Pancreas (tissue), 10 donors: ENCODE results near the gene C17orf114.

ENCODE experiments used
- ATAC-seq, 4 donors: fragments of 200-7000 bp; cut with Tn5 transposase; one replicate each; pipeline versions ENCODE4 v1.8.0 to v1.9.1; 2020; ENCODE audit warnings: mild to moderate bottlenecking in 4 of 4, moderate library complexity in 4 of 4
- DNase-seq, 6 donors: peaks; one replicate each; pipeline ENCODE4 v3.0.0-alpha.2; 2020
- FAIRE-seq: peaks from 2 replicates; lab custom pipeline; 2012; peaks lifted over from hg19 to GRCh38; lab: Jason Lieb, UNC
- H3K27ac ChIP-seq, 4 donors: fragments of 200-600 bp; sonication (generic); 1 replicate in 3 of 4; 2 replicates in 1 of 4; pipeline versions ENCODE4 v1.5.0 to v1.8.0; 2020
- H3K27me3 ChIP-seq, 4 donors: fragments of 200-600 bp; one replicate each; pipeline ENCODE4 v1.8.0; 2021
- H3K36me3 ChIP-seq, 3 donors: fragments of 200-600 bp; sonication (generic) in 1 of 3; one replicate each; pipeline versions ENCODE4 v1.5.0 to v1.8.0; 2020 to 2021
- H3K4me1 ChIP-seq, 3 donors: fragments of 200-600 bp; one replicate each; pipeline ENCODE4 v1.8.0; 2021
- H3K4me3 ChIP-seq, 4 donors: fragments of 200-600 bp; sonication (generic) in 2 of 4; one replicate each; pipeline versions ENCODE4 v1.5.0 to v1.8.0; 2020 to 2021
- H3K9me3 ChIP-seq, 4 donors: fragments of 200-600 bp; one replicate each; pipeline ENCODE4 v1.8.0; 2021
- CTCF ChIP-seq, 4 donors: fragments of 200-600 bp; sonication (generic) in 3 of 4; IDR thresholded peaks; one replicate each; pipeline versions ENCODE4 v1.5.0 to v1.8.0; 2021; ENCODE audit warnings: antibody characterized with exemption in 4 of 4
- WGBS, 2 donors: extraction: QIAGEN DNeasy Blood & Tissue Kit; methylation state at CpG; one replicate each; pipeline ENCODE4 v1.1.7; 2013; 5-methylcytosine and 5-hydroxymethylcytosine counted together
- intact Hi-C, 3 donors: fragments of 100-400 bp; cut with DNase I; formaldehyde crosslinking; loops; one replicate each; pipeline versions ENCODE4 v1.11.1 to v1.14.2; 2022
- donor health status: healthy with polysubstance abuse.
- donor health status: DM: no; HTN: no; CAD: no; lungs with moderate emphysema.
- donor health status: DM: no; HTN: no; CAD: no.
- donor health status: control.
- donor health status: control.
- donor health status: Bipolar disorder and iron deficiency.
- donor health status: DM: yes; HTN: yes; CAD: no.
- donor health status: DM: no; HTN: no; CAD: no.
- donor health status: DM: no; HTN: no; CAD: no.
- donor health status: DM: yes; HTN: yes; CAD: no.

C17orf114 gene

GRCh38 chr17:4796552-4796920 is 5.6 kb downstream of the C17orf114 start:
- ATAC-seq (peak in 2 of 4 donors; percentile 41 to 48), FAIRE-seq (no peak), DNase-seq (no peak)
- Histone ChIP-seq H3K9me3 (no peaks in the 10 kb centered on the region), H3K27ac (peak overlapping the region in 3 of 4 donors; percentile 3 to 72 (median 47)), H3K4me3 (peak overlapping the region; percentile 67 to 89 (median 78)), H3K27me3 (no peaks in the 10 kb centered on the region), H3K36me3 (no peaks in the 10 kb centered on the region), H3K4me1 (peaks cover 0 to 7% (median 5%) of the 10 kb centered on the region in 3 donors)
- no peak for TF ChIP-seq CTCF (IDR thresholded peaks at IDR 0.05)
- WGBS, 2 donors, result 0 to 1% methylated on average over 7 of the region's 7 CpGs
- intact Hi-C loops, result loop anchor here in 1 of 3 donors (10.0 kb wide), 1 partner anchor 98 kb away; the partner anchor contains the start of gene C17orf107

- no peak overlapping the region for H3K4me3 ChIP-seq
- DNase-seq, result no peak
- intact Hi-C loops, result loop anchor here in 1 of 3 donors (10.0 kb wide), 1 partner anchor 100 kb away; the partner anchor contains the start of gene C17orf107
- no peaks in the 10 kb centered on the region for H3K9me3 ChIP-seq
- no peak for ATAC-seq
- no peaks in the 10 kb centered on the region for H3K36me3 ChIP-seq
- H3K27ac ChIP-seq, result no peak overlapping the region
- WGBS, 2 donors, result 90 to 97% methylated on average over 1 of the region's 1 CpG
- peaks cover 0 to 7% (median 5%) of the 10 kb centered on the region in 3 donors for H3K4me1 ChIP-seq
- no peaks in the 10 kb centered on the region for H3K27me3 ChIP-seq
- TF ChIP-seq CTCF (IDR thresholded peaks at IDR 0.05), result no peak
- no peak for FAIRE-seq
Observed at GRCh38 chr17:4795168-4795567, 7.0 kb downstream of the C17orf114 start.

- ATAC-seq (no peak), DNase-seq (no peak), FAIRE-seq (no peak)
- H3K4me3 ChIP-seq, result peak overlapping the region; percentile 53 to 71 (median 58)
- H3K36me3 ChIP-seq, result no peaks in the 10 kb centered on the region
- intact Hi-C loops, result loop anchor here in 1 of 3 donors (10.0 kb wide), 1 partner anchor 104 kb away; the partner anchor contains the start of gene C17orf107
- H3K4me1 ChIP-seq, result peaks cover 0 to 17% (median 4%) of the 10 kb centered on the region in 3 donors
- peak overlapping the region; percentile 93 to 98 (median 98) for H3K27ac ChIP-seq
- H3K27me3 ChIP-seq, result no peaks in the 10 kb centered on the region
- TF ChIP-seq CTCF (IDR thresholded peaks at IDR 0.05), result no peak
- WGBS, 2 donors, result 36 to 39% methylated on average over 7 of the region's 7 CpGs
- H3K9me3 ChIP-seq, result no peaks in the 10 kb centered on the region
Observed at GRCh38 chr17:4790705-4791088, 11.4 kb downstream of the C17orf114 start.

GRCh38 chr17:4789951-4790704 is 12.0 kb downstream of the C17orf114 start:
- peaks cover 0 to 20% (median 4%) of the 10 kb centered on the region in 3 donors for H3K4me1 ChIP-seq
- FAIRE-seq, result no peak
- 0% methylated on average over 55 to 91 of the region's 91 CpGs for WGBS, 2 donors

More at GRCh38 chr17:4789951-4790704, 12.0 kb downstream of the C17orf114 start:
- peak overlapping the region; percentile 53 to 71 (median 58) for H3K4me3 ChIP-seq
- peak; percentile 58 to 80 (median 74) for TF ChIP-seq CTCF (IDR thresholded peaks at IDR 0.05)
- intact Hi-C loops, result loop anchor here (5.0 to 10.0 kb wide), 4 partner anchors 55 to 105 kb away; partner anchors contain the start of genes C17orf107 (in 1 of the 3), CXCL16 (in 1 of the 3), MED11 (in 1 of the 3) and ZMYND15 (in 1 of the 3)
- DNase-seq (peak; percentile 82 to 94 (median 88)), ATAC-seq (peak; percentile 88 to 92 (median 92))
- H3K27me3 ChIP-seq, result no peaks in the 10 kb centered on the region
- H3K36me3 ChIP-seq, result no peaks in the 10 kb centered on the region
- H3K27ac ChIP-seq, result peak overlapping the region; percentile 93 to 98 (median 98)
- no peaks in the 10 kb centered on the region for H3K9me3 ChIP-seq
